GM18909 (cell line): ENCODE data around the gene CHRNA5.

Source experiments
- ATAC-seq: cut with Tn5 transposase; IDR thresholded peaks from one replicate; pipeline ENCODE4 v1.9.1; 2021; ENCODE audit warnings: mild to moderate bottlenecking; ENCODE audit not compliant: unreplicated experiment, poor library complexity

CHRNA5 gene

DNA sequence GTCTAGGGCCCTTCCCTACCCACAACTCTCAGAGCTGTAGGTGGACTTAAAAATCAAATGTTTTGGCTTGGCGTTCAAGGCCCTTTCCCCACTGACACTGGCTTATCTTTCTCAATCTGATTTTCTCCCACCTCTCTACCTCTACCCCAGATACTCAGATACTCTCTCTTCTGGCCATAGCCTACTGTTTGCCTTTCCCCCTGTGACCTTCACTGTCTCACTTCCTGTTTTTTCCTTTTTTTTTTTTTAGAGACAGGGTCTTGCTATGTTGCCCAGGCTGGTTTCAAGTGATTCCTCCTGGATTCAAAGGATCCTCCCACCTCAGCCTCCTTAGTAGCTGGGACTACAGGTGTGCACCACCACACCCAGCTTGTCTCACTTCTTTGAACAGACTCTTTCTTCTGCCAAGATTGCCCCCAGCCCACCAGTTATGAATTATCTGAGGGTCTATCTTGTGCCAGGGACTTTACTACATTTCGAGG lies 71.1 kb downstream of the CHRNA5 start:
- no peak for ATAC-seq

DNA sequence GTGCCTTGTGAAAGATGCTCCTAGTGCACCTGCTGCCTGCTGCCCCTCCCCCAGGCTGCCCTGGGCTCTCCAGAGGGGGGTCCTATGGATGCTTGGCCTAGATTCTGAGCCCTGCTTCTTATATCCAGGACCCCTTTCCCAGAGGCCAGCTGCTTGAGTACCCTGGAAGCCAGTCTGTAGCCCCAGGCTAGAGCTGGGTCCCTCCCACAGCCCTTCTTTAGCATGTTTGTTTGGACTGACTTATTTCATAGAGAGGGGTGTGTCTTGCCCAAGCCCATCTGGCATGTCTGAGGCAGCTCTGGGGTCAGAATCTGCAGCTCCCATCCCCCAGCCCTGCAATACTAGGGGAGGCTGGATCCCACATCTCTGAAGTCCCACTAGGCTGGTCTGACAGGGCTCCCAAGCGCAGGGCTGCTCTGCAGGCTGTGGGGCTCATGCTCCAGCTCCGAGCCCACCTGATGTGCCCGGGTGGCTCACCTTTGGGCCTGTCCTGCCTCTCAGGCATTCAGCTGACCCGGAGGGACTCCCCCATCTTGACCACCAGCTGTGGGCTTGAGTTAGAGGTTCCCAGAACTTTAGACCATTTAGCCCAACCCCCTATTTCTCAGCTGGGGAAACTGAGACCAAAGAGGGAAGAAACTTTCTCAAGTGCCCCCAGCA lies 72.6 kb downstream of the CHRNA5 start:
- no peak for ATAC-seq

DNA sequence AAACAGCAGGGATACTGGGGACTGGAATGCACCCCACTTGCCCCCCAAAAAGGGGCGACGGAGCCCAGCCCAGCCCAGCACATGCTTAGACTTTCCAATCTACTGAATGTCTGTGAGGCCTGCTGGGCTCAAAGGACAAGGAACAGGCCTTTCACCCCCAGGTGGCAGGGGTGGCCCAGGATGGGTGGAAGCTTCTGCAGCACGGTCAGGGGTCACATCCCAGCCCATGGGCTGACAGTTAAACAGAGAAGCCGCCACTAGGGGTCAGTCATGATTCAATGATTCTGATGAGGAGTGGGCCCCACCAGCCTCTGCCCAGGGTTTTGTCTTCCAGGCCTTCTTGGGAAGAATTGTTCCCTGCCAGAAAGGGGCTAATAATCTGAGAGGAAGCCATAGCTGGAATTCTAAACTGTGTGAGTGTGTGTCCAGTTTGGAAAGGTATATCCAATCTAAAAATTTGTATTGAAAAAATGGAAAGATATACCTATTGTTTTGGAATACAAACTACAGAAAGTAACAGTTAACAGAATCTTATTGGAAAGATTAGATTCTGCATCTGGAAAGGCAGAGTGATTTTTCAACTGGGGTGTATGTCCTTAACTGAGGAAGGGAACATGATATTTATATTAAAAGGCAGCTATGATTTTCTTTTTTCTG lies 73.5 kb downstream of the CHRNA5 start:
- no peak for ATAC-seq

DNA sequence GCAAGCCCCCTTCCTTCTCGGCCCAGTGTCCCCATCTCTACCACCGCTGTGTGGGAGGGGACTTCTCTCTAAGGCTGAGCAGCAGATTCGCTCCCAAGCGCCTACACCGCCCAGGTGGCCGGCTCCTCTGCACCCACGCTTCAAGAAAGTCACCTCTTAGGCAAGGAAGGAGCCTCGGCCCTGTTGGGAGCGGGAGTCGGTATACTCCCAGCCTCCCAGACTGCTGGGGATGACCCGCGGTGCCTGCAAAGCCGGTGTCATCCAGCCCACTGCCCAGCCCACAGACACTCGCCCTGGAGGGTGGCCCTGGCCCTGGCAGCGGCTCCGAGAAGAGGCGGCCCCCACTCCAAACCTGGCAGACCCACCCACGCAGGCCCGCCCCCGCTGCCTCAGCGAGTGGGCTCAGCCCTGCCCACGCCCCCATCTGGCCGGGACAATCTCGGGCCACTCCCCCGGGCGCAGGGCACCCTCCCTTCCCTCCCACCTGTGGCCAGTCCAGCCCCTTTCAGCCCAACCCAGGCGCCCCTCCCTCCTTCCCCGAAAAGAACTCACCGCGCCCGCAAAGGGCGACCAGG lies 75.3 kb downstream of the CHRNA5 start:
- ATAC-seq = no peak

DNA sequence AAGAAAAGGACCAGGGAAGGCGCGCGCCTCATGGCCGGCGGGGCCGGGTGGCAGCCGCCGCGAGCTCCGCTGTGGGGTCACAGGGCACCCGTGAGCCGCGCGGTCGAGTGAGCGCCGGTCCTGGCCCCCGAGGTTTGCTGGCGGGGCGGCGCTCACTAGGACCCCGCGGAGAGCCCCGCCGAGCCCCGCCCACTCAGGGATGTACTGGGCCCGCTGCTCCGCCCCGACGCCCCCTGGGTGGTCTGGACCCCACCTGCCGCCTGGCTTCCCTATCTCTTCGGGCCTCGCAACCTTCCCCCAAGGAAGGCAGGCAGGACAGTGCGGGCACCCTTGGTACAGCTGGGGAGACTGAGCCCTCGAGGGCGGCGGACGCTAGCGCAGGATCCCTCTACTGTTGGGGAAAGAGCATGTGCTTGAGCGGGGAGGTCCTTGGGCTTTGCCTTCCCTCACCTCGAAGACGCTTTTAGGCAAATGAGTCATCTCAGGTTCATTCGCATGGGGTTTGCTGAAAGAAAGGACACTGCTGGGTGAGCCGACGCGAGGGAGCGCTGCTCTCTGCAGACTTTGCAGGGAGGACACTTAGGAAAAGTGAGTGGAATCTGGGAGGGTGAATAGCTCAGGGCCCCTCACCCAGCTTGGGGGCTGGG lies 75.9 kb downstream of the CHRNA5 start, which contains the start of gene CHRNB4:
TSS of gene CHRNB4 (minus strand) at position 109 of the 647 bp plus-strand sequence. CDS start at position 32, 77 bp downstream.
- ATAC-seq = no peak

DNA sequence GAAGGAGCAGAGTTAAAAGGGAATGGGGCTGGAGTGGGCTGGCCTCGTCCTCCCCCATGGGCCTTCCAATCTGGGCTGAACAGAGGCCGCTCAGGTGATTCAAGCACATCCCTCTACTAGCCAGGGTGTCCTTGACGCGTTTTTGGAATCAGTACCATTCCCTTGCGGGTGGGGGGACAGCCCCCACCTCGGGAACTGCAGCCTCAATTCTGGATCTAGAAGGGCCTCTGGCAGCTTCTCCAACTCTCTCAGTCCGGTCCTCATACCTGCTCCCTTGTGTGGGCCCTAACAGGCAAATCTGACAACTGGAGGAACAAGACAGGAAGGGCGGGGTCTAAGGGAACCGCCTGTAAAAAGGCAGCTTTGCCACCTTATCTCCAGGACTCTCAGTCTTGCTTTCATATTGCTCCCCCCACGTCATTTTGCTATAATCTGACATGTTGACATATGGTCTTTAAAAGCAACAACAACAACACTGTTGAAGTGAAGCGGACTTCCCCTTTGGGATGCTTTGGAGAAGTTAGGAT lies 76.5 kb downstream of the CHRNA5 start:
- no peak for ATAC-seq

DNA sequence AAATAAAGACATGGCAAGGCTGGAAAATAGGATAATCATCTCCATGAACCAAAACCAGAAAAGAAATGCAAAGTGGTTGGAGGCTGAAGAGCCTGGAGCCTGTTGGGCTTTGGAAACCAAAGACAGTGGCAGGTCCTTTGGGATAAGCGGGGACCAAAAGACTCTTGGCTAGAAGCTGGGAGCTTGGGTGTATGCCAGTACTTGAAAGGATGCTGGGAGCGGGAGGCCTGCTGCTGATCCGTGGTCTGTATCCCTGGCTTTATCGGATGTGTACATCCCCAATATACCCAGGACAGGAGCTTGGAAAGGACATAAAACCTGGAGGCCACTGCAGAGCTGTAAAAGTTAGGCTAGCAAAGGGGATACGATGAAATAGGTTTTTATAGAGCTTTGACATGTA lies 77.0 kb downstream of the CHRNA5 start:
- ATAC-seq = no peak
